ENCODE data around the gene ARHGAP6. TPM values are rescaled to one million over a fixed set of nuclear protein-coding genes. Genes with fewer than 3 reads are reported as not detected.
"Not testable (repeated sequence)": the region's sequence is repeated elsewhere in the genome, so short reads cannot be mapped to it uniquely, and the experiment has no call there.

The ARHGAP6 gene
- total RNA-seq, 2 donors from 2014 or later: 1.4 to 5.6 TPM

- DNase-seq (no peak), ATAC-seq (no peak)
Observed at GRCh38 chrX:11254417-11255109, 411.2 kb downstream of the ARHGAP6 start.

GRCh38 chrX:11244636-11245035 is 421.1 kb downstream of the ARHGAP6 start:
- intact Hi-C loops (cut with DNase I, micrococcal nuclease): no loop called here
- ATAC-seq: no peak
- no peak for DNase-seq

More at GRCh38 chrX:11254417-11255109, 411.2 kb downstream of the ARHGAP6 start:
- intact Hi-C loops (cut with DNase I, micrococcal nuclease): no loop called here

GRCh38 chrX:11242704-11243103 is 423.0 kb downstream of the ARHGAP6 start:
- DNase-seq: no peak
- no peak for ATAC-seq
- intact Hi-C loops (cut with DNase I, micrococcal nuclease): no loop called here

GRCh38 chrX:11241720-11242119 is 424.0 kb downstream of the ARHGAP6 start:
- DNase-seq (no peak), ATAC-seq (no peak)
- intact Hi-C loops (cut with DNase I, micrococcal nuclease): no loop called here

GRCh38 chrX:11239230-11239629 is 426.5 kb downstream of the ARHGAP6 start:
- intact Hi-C loops (cut with DNase I, micrococcal nuclease): no loop called here
- peak; percentile 82 for ATAC-seq

GRCh38 chrX:11235377-11235776 is 430.3 kb downstream of the ARHGAP6 start:
- ATAC-seq; intact Hi-C loops (cut with DNase I, micrococcal nuclease); DNase-seq: not testable (repeated sequence)

More at GRCh38 chrX:11239230-11239629, 426.5 kb downstream of the ARHGAP6 start:
- DNase-seq: no peak

- no peak for DNase-seq
- intact Hi-C loops (cut with DNase I, micrococcal nuclease): no loop called here
- ATAC-seq: no peak
Observed at GRCh38 chrX:11215191-11215921, 450.4 kb downstream of the ARHGAP6 start.

GRCh38 chrX:11214346-11215190 is 451.2 kb downstream of the ARHGAP6 start:
- intact Hi-C loops (cut with DNase I, micrococcal nuclease): no loop called here
- DNase-seq (no peak), ATAC-seq (no peak)

- ATAC-seq (no peak), DNase-seq (no peak)
- intact Hi-C loops (cut with DNase I, micrococcal nuclease): no loop called here
Observed at GRCh38 chrX:11212741-11213140, 453.0 kb downstream of the ARHGAP6 start.

- no peak for DNase-seq
Observed at GRCh38 chrX:11210415-11210801, 455.3 kb downstream of the ARHGAP6 start.

GRCh38 chrX:11209798-11210414 is 455.8 kb downstream of the ARHGAP6 start:
- intact Hi-C loops (cut with DNase I, micrococcal nuclease): no loop called here
- ATAC-seq (no peak), DNase-seq (no peak)

More at GRCh38 chrX:11210415-11210801, 455.3 kb downstream of the ARHGAP6 start:
- intact Hi-C loops (cut with DNase I, micrococcal nuclease): no loop called here
- ATAC-seq: no peak

GRCh38 chrX:11206716-11207115 is 459.0 kb downstream of the ARHGAP6 start:
- intact Hi-C loops (cut with DNase I, micrococcal nuclease): no loop called here
- no peak for DNase-seq
- ATAC-seq: no peak

- no peak for ATAC-seq
- intact Hi-C loops (cut with DNase I, micrococcal nuclease): no loop called here
- DNase-seq: no peak
Observed at GRCh38 chrX:11205796-11206195, 459.9 kb downstream of the ARHGAP6 start.

- ATAC-seq (no peak), DNase-seq (no peak)
- intact Hi-C loops (cut with DNase I, micrococcal nuclease): no loop called here
Observed at GRCh38 chrX:11197671-11198070, 468.0 kb downstream of the ARHGAP6 start.

GRCh38 chrX:11196476-11196875 is 469.2 kb downstream of the ARHGAP6 start:
- intact Hi-C loops (cut with DNase I, micrococcal nuclease): no loop called here
- ATAC-seq: no peak
- DNase-seq: no peak

GRCh38 chrX:11193035-11193469 is 472.7 kb downstream of the ARHGAP6 start:
- no peak for DNase-seq
- no peak for ATAC-seq
- intact Hi-C loops (cut with DNase I, micrococcal nuclease): no loop called here

GRCh38 chrX:11190745-11191510 is 474.8 kb downstream of the ARHGAP6 start:
- ATAC-seq (peak; percentile 76), DNase-seq (peak; percentile 47 to 69)
- intact Hi-C loops (cut with DNase I, micrococcal nuclease): no loop called here

GRCh38 chrX:11189097-11189496 is 476.6 kb downstream of the ARHGAP6 start:
- intact Hi-C loops (cut with DNase I, micrococcal nuclease): no loop called here

More at GRCh38 chrX:11189097-11189496, 476.6 kb downstream of the ARHGAP6 start:
- no peak for DNase-seq
- no peak for ATAC-seq
